IMR-90 (cell line): ENCODE results near the gene TBC1D4. TPM values are rescaled to one million over a fixed set of nuclear protein-coding genes. Genes with fewer than 3 reads are reported as not detected.

Experiments
- ATAC-seq: fragments of 200-7000 bp; cut with Tn5 transposase; 2 replicates; pipeline ENCODE4 v1.9.1; 2020; ENCODE audit warnings: low read depth, mild to moderate bottlenecking, moderate library complexity
- BruUV-seq: library from RNA; stranded (reverse); fragments of 400-500 nt; replicated peaks from 2 replicates; lab custom pipeline; 2021; lab: Mats Ljungman, UMichigan
- CTCF ChIA-PET: fragments of 300-600 bp; formaldehyde crosslinking; extraction: SDS; loops from one replicate; lab custom pipeline; 2021; ENCODE audit warnings: antibody characterized with exemption; lab: Yijun Ruan, JAX
- POLR2A ChIA-PET: fragments of 300-600 bp; sonication (Branson Sonifier 250); formaldehyde crosslinking; loops from one replicate; lab custom pipeline; 2022; ENCODE audit warnings: antibody characterized with exemption; ENCODE audit not compliant: unreplicated experiment; lab: Charles Lee
- DNase-seq: peaks from one replicate; pipeline ENCODE4 v3.0.0; 2013
- H2AFZ ChIP-seq: replicated peaks from 2 replicates; pipeline ENCODE3; 2013; ENCODE audit warnings: low read length, mild to moderate bottlenecking; ENCODE audit not compliant: poor library complexity
- H2AK5ac ChIP-seq: 2 replicates; pipeline ENCODE4 v1.6.1; 2013; ENCODE audit warnings: low read depth, low read length, inconsistent platforms
- H2AK9ac ChIP-seq: replicated peaks from 2 replicates; pipeline ENCODE3; 2013; ENCODE audit warnings: mild to moderate bottlenecking, low read depth, low read length, moderate library complexity; ENCODE audit not compliant: poor library complexity
- H2BK120ac ChIP-seq: 2 replicates; pipeline ENCODE4 v1.6.1; 2013; ENCODE audit warnings: low read depth, low read length, inconsistent platforms
- H2BK15ac ChIP-seq: 3 replicates; pipeline ENCODE4 v1.6.1; 2013; ENCODE audit warnings: low read depth, low read length, inconsistent platforms
- H2BK20ac ChIP-seq: 2 replicates; pipeline ENCODE4 v1.6.1; 2013; ENCODE audit warnings: low read depth, mild to moderate bottlenecking, inconsistent platforms, low read length, moderate library complexity
- H2BK5ac ChIP-seq: 2 replicates; pipeline ENCODE4 v1.6.1; 2013; ENCODE audit warnings: mild to moderate bottlenecking, low read depth, low read length, inconsistent platforms; ENCODE audit not compliant: poor library complexity, severe bottlenecking
- H3K14ac ChIP-seq: replicated peaks from 2 replicates; pipeline ENCODE4 v1.6.1; 2013; ENCODE audit warnings: low read depth, low read length, inconsistent platforms
- H3K18ac ChIP-seq: 2 replicates; pipeline ENCODE4 v1.6.1; 2013; ENCODE audit warnings: low read depth, low read length, control low read depth
- H3K23ac ChIP-seq: 2 replicates; pipeline ENCODE4 v1.6.1; 2013; ENCODE audit warnings: low read depth, low read length, inconsistent platforms
- H3K27ac ChIP-seq: 2 replicates; pipeline ENCODE4 v1.5.1; 2013; ENCODE audit warnings: mild to moderate bottlenecking, control low read depth, low read length; ENCODE audit not compliant: insufficient read depth
- H3K27me3 ChIP-seq: 2 replicates; pipeline ENCODE4 v1.6.1; 2013; ENCODE audit warnings: low read length; ENCODE audit not compliant: control insufficient read depth, insufficient read depth
- H3K36me3 ChIP-seq: 2 replicates; pipeline ENCODE4 v1.6.1; 2013; ENCODE audit warnings: low read length, mixed read lengths; ENCODE audit not compliant: control insufficient read depth, insufficient read depth
- H3K4ac ChIP-seq: 2 replicates; pipeline ENCODE4 v1.6.1; 2013; ENCODE audit warnings: low read depth, low read length, inconsistent platforms
- H3K4me1 ChIP-seq: 2 replicates; pipeline ENCODE4 v1.6.1; 2013; ENCODE audit warnings: low read length, mixed read lengths; ENCODE audit not compliant: control insufficient read depth, insufficient read depth
- H3K4me2 ChIP-seq: 2 replicates; pipeline ENCODE4 v1.6.1; 2013; ENCODE audit warnings: low read depth, mild to moderate bottlenecking, control low read depth, low read length, moderate library complexity
- H3K4me3 ChIP-seq: 2 replicates; pipeline ENCODE4 v1.5.1; 2013; ENCODE audit warnings: low read depth, mild to moderate bottlenecking, control low read depth, low read length, moderate library complexity; ENCODE audit not compliant: insufficient read depth
- H3K56ac ChIP-seq: 2 replicates; pipeline ENCODE4 v1.6.1; 2013; ENCODE audit warnings: low read length, inconsistent platforms; ENCODE audit not compliant: insufficient read depth; ENCODE audit errors: extremely low read depth
- H3K79me1 ChIP-seq, 2 experiments: 2 replicates each; pipeline ENCODE4 v1.6.1; 2013; ENCODE audit warnings: low read length in 2 of 2, inconsistent platforms in 1 of 2, low read depth in 1 of 2
- H3K9ac ChIP-seq: 2 replicates; pipeline ENCODE4 v1.6.1; 2013; ENCODE audit warnings: low read depth, low read length, control low read depth
- H3K9me1 ChIP-seq: 2 replicates; pipeline ENCODE4 v1.6.1; 2013; ENCODE audit warnings: low read length, inconsistent platforms; ENCODE audit not compliant: insufficient read depth
- H3K9me3 ChIP-seq: 2 replicates; pipeline ENCODE4 v1.6.1; 2013; ENCODE audit warnings: low read length; ENCODE audit not compliant: control insufficient read depth, insufficient read depth
- H4K20me1 ChIP-seq: 2 replicates; pipeline ENCODE4 v1.6.1; 2013; ENCODE audit warnings: low read length, inconsistent platforms; ENCODE audit not compliant: insufficient read depth
- H4K5ac ChIP-seq: 2 replicates; pipeline ENCODE4 v1.6.1; 2013; ENCODE audit warnings: mild to moderate bottlenecking, low read depth, low read length, control low read depth
- H4K8ac ChIP-seq, 2 experiments: 2 replicates each; pipeline ENCODE4 v1.6.1; 2013; ENCODE audit warnings: low read depth in 2 of 2, low read length in 2 of 2, control low read depth in 1 of 2, inconsistent platforms in 1 of 2
- H4K91ac ChIP-seq: 2 replicates; pipeline ENCODE4 v1.6.1; 2013; ENCODE audit warnings: low read depth, low read length, inconsistent platforms; ENCODE audit not compliant: insufficient read depth
- BHLHE40 ChIP-seq: fragments of 150-350 bp; IDR thresholded peaks from 2 replicates; pipeline ENCODE4 v1.6.1; 2016; ENCODE audit warnings: mild to moderate bottlenecking, low read depth, low read length
- CHD1 ChIP-seq: IDR thresholded peaks from 2 replicates; pipeline ENCODE4 v1.6.1; 2012; ENCODE audit warnings: low read depth, low read length, improper control_type of control experiment
- CTCF ChIP-seq: conservative IDR thresholded peaks from 2 replicates; pipeline ENCODE4 v1.5.1; 2012; ENCODE audit warnings: mild to moderate bottlenecking, low read depth, low read length, improper control_type of control experiment
- FOS ChIP-seq: fragments of 150-350 bp; IDR thresholded peaks from 2 replicates; pipeline ENCODE4 v1.6.1; 2016; ENCODE audit warnings: low read depth, low read length
- MAZ ChIP-seq: IDR thresholded peaks from 2 replicates; pipeline ENCODE4 v1.6.1; 2012; ENCODE audit warnings: low read depth, mild to moderate bottlenecking, low read length, improper control_type of control experiment, moderate library complexity, borderline replicate concordance
- MXI1 ChIP-seq: IDR thresholded peaks from 2 replicates; pipeline ENCODE4 v1.6.1; 2012; ENCODE audit warnings: low read depth, mild to moderate bottlenecking, low read length, moderate library complexity, borderline replicate concordance
- RFX5 ChIP-seq: IDR thresholded peaks from 2 replicates; pipeline ENCODE4 v1.8.0; 2012; ENCODE audit warnings: low read depth, mild to moderate bottlenecking, low read length, moderate library complexity
- USF2 ChIP-seq: fragments of 150-350 bp; IDR thresholded peaks from 2 replicates; pipeline ENCODE4 v1.6.1; 2017; ENCODE audit warnings: mild to moderate bottlenecking, antibody characterized with exemption, low read length, low read depth
- WGBS, 2 experiments: methylation state at CpG; one replicate each; pipeline versions ENCODE4 v1.1.5 to v1.1.7; 2013; ENCODE audit warnings: missing lambda C conversion rate in 2 of 2; ENCODE audit not compliant: insufficient read length in 1 of 2; ENCODE audit errors: extremely low coverage in 2 of 2; 5-methylcytosine and 5-hydroxymethylcytosine counted together
- dilution Hi-C: fragments of 300-500 bp; cut with HindIII; formaldehyde crosslinking; loops from one replicate; pipeline ENCODE4 v1.14.3; 2018; ENCODE audit warnings: low sequenced_read_pairs; ENCODE audit not compliant: unreplicated experiment
- in situ Hi-C: fragments of 300-500 bp; cut with MboI; formaldehyde crosslinking; loops from 3 replicates; pipeline ENCODE4 v1.14.3; 2019; ENCODE audit warnings: low sequenced_read_pairs, inconsistent platforms, mixed read lengths
- intact Hi-C: fragments of 100-400 bp; cut with micrococcal nuclease; formaldehyde crosslinking; loops from 2 replicates; pipeline ENCODE4 v1.10.0; 2022
- polyA plus RNA-seq, 3 experiments: library from polyadenylated mRNA; depleted of rRNA; stranded (reverse); fragments of >200 nt; gene quantifications; 2 replicates each; pipeline ENCODE4 v1.2.3, GENCODE V29; 2012; ENCODE audit warnings: low replicate concordance in 1 of 3
- total RNA-seq: library from RNA; depleted of rRNA; stranded (reverse); fragments of >200 nt; gene quantifications from 2 replicates; pipeline ENCODE4 v1.2.3, GENCODE V29; 2012
- TF ChIP-seq, protein P1 (sequence below): fragments of 150-350 bp; IDR thresholded peaks from 2 replicates; pipeline ENCODE4 v1.6.1; 2016; ENCODE audit warnings: low read depth, mild to moderate bottlenecking, low read length, moderate library complexity, borderline replicate concordance

TBC1D4 gene
- total and polyA plus RNA-seq, 2 of the 4 experiments (the other 2 are of a cell fraction) = 7.5 to 22.8 TPM

DNA sequence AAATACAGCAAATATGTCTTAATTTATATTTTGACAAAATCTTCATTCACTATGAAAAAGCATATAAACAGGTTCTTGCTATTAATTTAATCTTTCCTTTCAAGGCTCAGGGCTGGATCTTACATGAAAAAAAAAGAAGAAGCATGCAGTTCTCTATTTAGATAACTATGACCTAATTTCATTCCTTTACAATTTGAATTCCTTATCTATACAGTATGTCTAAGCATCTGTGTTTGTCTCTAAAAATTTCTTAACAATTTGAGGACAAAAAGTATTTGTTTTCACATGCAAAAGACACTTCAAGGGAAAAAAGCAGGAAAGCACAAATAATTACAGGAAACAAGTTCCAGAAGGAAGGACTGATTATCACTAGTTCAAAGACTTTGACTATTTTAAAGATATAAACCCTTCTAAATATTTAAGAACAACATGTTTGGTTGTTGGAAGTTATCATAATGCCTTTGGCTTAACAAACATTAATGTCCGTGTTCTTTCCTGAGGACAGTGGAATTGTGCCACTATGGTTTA lies 157.5 kb downstream of the TBC1D4 start:
- ATAC-seq = peak; percentile 88
- peak; percentile 40 for DNase-seq
- POLR2A ChIA-PET = no interaction called here
- no peaks in the 10 kb centered on the region for H3K36me3 ChIP-seq
- no TSS peak for BruUV-seq
- dilution Hi-C loops = no loop called here
- no peaks in the 10 kb centered on the region for H3K9me3 ChIP-seq
- peaks cover 5% of the 10 kb centered on the region for H3K4me1 ChIP-seq
- intact Hi-C loops = no loop called here
- H2AK5ac ChIP-seq = no peak overlapping the region
- TF ChIP-seq MAZ (no peak), CHD1 (no peak), RFX5 (no peak), MXI1 (no peak), BHLHE40 (no peak), FOS (no peak), USF2 (no peak), CTCF (no peak)
- TF ChIP-seq, protein P1, sequence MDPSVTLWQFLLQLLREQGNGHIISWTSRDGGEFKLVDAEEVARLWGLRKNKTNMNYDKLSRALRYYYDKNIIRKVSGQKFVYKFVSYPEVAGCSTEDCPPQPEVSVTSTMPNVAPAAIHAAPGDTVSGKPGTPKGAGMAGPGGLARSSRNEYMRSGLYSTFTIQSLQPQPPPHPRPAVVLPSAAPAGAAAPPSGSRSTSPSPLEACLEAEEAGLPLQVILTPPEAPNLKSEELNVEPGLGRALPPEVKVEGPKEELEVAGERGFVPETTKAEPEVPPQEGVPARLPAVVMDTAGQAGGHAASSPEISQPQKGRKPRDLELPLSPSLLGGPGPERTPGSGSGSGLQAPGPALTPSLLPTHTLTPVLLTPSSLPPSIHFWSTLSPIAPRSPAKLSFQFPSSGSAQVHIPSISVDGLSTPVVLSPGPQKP = no peak
- H3K9me1 ChIP-seq = peaks cover 9% of the 10 kb centered on the region; the same call in 1 of the 2 replicates
- no peak overlapping the region; a peak in 1 of 4 replicates for H4K8ac ChIP-seq
- WGBS, 2 experiments = no CpG with 5 or more reads among the region's 1 CpG
- H3K9ac ChIP-seq = no peak overlapping the region
- H3K4me2 ChIP-seq = no peak overlapping the region
- H3K23ac ChIP-seq = no peak overlapping the region
- no peak overlapping the region for H2AFZ ChIP-seq
- no peak overlapping the region for H2AK9ac ChIP-seq
- no peak overlapping the region for H2BK15ac ChIP-seq
- no peak overlapping the region; the same call in 1 of the 2 replicates for H4K5ac ChIP-seq
- H2BK5ac ChIP-seq = no peak overlapping the region
- H2BK20ac ChIP-seq = peak overlapping the region; percentile 27
- H3K4me3 ChIP-seq = no peak overlapping the region
- peak overlapping the region; percentile 70 for H2BK120ac ChIP-seq
- H3K27me3 ChIP-seq = no peaks in the 10 kb centered on the region
- no peak overlapping the region for H3K14ac ChIP-seq
- H4K91ac ChIP-seq = no peak overlapping the region
- H4K20me1 ChIP-seq = no peaks in the 10 kb centered on the region
- H3K18ac ChIP-seq = peak overlapping the region; percentile 71; the same call in 1 of the 2 replicates
- CTCF ChIA-PET = interaction anchor here (0.7 kb wide), 1 partner anchor 9 kb away, joined by 5 read pairs; no protein-coding TSS in a partner anchor
- in situ Hi-C loops = no loop called here
- H3K4ac ChIP-seq = no peak overlapping the region
- no peak overlapping the region for H3K27ac ChIP-seq
- H3K56ac ChIP-seq = no peak overlapping the region
- H3K79me1 ChIP-seq = peaks cover 0 to 5% of the 10 kb centered on the region in 2 experiments; a peak in 1 of 4 replicates
